GM18520 (cell line): ENCODE results near the gene NRG3.

Source experiments
- ATAC-seq: cut with Tn5 transposase; IDR thresholded peaks from one replicate; pipeline ENCODE4 v1.9.1; 2021; ENCODE audit not compliant: unreplicated experiment

NRG3 gene

DNA sequence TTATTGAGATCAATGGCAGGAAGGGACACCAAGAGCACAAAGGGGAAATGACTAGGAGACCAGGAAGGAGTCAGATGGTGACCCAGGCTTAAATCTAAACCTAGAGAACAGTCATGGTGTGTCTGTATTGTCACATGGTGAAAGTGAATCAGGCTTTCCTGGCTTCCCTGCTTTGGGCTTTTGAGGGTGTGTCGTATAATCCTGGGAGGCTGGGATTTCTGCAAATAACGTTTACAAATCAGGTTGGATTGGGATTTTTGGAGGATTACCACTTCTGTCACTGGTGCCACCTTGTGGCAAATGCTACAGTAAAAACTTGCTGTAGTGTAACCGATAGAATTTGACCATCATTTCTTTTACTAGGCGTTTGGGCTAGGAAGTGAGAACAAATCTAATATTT lies 502.6 kb downstream of the NRG3 start:
- ATAC-seq, result no peak

GRCh38 chr10:82378146-82378545 lies 503.2 kb downstream of the NRG3 start:
- ATAC-seq, result no peak

GRCh38 chr10:82383350-82383749 lies 508.4 kb downstream of the NRG3 start:
- ATAC-seq, result no peak

GRCh38 chr10:82390866-82391658 lies 516.1 kb downstream of the NRG3 start:
- no peak for ATAC-seq

- ATAC-seq, result no peak
Observed at GRCh38 chr10:82391971-82392370, 517.0 kb downstream of the NRG3 start.

DNA sequence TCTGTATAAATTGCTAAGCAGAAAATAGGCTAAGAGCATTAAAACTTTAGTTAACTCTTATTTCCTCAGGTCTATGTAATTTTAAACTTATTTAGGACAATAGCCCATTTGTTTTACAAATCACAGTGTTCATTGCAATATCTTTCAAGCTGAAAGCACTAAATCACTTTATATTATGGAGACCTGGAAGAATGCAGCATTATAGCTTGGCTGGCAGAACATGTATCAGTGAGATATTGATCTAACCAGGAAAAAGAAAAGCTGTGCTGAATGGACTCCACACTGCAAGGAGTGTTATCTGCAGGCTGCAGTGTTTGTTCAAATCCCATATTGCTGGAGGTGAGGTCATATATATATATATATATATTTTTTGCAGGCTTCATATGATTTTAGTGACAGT lies 517.5 kb downstream of the NRG3 start:
- no peak for ATAC-seq

DNA sequence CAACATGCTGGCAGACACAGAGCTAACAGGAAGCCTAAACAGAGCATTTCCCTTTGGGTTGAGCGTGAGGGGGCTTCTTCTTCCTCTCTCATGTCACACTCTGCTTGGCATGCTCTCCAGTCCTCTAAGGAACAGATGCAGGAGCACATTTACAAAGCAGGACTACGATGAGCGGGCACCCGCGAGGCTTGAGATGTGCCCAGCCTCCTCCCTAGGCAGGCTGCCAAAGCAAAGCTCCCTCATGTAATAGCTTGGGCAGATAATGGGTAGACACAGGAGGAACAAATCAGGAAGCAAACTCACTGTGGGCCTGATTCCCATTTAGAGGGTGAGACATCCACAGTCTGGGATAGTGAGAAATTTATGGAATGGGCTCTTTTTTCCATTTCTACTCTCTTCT lies 519.1 kb downstream of the NRG3 start:
- no peak for ATAC-seq

GRCh38 chr10:82394987-82395386 lies 520.0 kb downstream of the NRG3 start:
- ATAC-seq, result no peak

DNA sequence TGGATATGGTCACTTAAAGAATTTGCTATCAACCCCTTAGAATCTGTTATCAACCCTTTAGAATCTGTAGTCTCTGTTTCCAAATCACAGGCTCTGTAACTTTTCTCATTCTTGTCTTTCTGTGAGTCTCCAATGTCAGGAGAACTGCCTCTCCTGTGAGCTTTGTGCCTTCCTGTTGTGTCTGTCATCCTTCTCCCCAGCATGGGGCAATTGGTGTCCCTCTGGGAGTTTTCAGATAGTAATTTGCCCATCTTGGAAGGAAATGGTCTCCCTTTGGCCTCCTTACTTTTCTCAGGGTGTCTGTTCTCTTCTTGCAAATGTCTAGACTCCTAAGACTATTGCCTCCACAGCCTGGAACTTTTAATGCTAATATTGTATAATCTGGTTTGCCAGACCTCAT lies 521.9 kb downstream of the NRG3 start:
- ATAC-seq, result no peak

- no peak for ATAC-seq
Observed at GRCh38 chr10:82397854-82398253, 522.9 kb downstream of the NRG3 start.

GRCh38 chr10:82399850-82400249 lies 524.9 kb downstream of the NRG3 start:
- ATAC-seq, result no peak

- no peak for ATAC-seq
Observed at GRCh38 chr10:82400841-82401240, 525.8 kb downstream of the NRG3 start.

GRCh38 chr10:82402906-82403401 lies 528.0 kb downstream of the NRG3 start:
- no peak for ATAC-seq

GRCh38 chr10:82409671-82410070 lies 534.7 kb downstream of the NRG3 start:
- ATAC-seq, result no peak

DNA sequence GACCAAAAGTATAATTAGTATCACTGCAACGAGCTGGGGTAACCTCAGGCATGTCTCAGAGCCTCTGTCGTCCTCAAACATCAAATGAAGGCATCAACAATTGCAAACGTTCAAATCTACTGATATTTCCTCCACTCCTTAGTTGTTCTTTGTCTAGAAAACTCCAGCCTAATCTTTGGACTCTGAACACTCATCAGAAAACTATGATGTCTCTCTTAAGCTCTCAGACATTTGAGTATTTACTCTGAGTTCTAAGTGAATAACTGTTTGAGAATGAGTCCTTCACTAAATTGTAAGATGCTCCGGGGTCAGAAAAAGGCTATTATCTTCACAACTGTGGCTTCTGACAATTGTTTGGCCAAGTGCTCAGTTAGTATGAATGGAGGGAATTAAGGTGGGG lies 536.4 kb downstream of the NRG3 start:
- no peak for ATAC-seq

GRCh38 chr10:82420001-82420400 lies 545.0 kb downstream of the NRG3 start:
- no peak for ATAC-seq

DNA sequence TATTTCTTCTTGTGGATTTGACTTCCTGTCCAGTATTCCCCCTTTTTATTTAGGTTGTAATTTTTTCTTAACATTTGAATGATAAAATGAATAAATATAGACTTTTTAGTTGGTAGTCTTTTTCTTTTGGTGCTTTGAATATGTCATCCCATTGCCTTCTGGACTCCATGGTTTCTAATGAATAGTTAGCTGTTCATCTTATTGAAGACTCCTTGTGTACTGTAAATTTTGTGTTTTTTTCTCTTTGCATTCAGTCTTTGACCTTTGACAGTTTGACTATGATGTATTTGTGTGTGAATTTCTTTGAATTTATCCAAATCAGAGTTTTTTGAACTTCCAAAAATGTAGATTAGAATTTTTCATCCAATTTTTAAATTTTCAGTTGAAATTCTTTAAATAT lies 554.3 kb downstream of the NRG3 start:
- no peak for ATAC-seq

GRCh38 chr10:82438277-82438676 lies 563.3 kb downstream of the NRG3 start:
- ATAC-seq, result no peak

- ATAC-seq, result no peak
Observed at GRCh38 chr10:82440775-82441174, 565.8 kb downstream of the NRG3 start.

GRCh38 chr10:82452046-82452445 lies 577.1 kb downstream of the NRG3 start:
- no peak for ATAC-seq

DNA sequence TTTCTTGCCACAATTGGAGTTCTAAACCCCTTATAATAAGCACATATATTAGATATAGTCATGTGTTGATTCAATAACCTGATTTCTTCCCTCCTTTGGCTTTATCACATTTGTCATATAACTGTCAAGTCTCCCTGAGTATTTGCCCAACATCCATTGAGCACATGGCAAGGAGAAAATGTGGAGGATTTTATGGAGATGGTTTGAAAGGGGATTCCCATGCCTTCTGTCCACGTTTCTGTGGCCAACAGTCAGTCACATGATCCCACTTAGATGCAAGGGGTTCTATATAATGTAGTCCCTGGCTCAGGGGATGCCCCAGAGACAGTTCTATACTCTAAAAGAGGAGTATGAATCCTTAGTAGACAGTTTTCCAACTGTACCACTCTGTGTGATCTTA lies 577.7 kb downstream of the NRG3 start:
- no peak for ATAC-seq

- no peak for ATAC-seq
Observed at GRCh38 chr10:82453678-82454293, 578.8 kb downstream of the NRG3 start.
